LNCAP (cell line): ENCODE measurements around the gene COPS9.

ENCODE experiments used
- TF ChIP-seq, protein P1 (sequence below): fragments of 450-650 bp; IDR thresholded peaks from 2 replicates; pipeline ENCODE4 v1.5.1; 2017; ENCODE audit warnings: mild to moderate bottlenecking

COPS9 gene

DNA sequence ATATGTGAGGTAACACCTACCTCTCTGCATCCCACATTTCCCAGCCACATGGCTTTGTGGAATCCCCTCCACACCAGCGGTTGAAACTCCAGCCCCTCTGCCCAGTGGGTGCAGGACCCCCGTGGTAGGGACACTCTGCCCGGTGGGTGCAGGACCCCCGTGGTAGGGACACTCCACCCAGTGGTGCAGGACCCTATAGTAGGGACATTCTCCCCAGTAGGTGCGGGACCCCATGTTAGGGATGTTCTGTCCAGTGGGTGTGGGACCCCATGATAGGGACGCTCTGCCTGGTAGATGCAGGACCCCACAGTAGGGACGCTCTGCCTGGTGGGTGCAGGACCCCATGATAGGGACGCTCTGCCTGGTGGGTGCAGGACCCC lies 11.5 kb downstream of the COPS9 start:
- TF ChIP-seq, protein P1, sequence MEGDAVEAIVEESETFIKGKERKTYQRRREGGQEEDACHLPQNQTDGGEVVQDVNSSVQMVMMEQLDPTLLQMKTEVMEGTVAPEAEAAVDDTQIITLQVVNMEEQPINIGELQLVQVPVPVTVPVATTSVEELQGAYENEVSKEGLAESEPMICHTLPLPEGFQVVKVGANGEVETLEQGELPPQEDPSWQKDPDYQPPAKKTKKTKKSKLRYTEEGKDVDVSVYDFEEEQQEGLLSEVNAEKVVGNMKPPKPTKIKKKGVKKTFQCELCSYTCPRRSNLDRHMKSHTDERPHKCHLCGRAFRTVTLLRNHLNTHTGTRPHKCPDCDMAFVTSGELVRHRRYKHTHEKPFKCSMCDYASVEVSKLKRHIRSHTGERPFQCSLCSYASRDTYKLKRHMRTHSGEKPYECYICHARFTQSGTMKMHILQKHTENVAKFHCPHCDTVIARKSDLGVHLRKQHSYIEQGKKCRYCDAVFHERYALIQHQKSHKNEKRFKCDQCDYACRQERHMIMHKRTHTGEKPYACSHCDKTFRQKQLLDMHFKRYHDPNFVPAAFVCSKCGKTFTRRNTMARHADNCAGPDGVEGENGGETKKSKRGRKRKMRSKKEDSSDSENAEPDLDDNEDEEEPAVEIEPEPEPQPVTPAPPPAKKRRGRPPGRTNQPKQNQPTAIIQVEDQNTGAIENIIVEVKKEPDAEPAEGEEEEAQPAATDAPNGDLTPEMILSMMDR = no peak

DNA sequence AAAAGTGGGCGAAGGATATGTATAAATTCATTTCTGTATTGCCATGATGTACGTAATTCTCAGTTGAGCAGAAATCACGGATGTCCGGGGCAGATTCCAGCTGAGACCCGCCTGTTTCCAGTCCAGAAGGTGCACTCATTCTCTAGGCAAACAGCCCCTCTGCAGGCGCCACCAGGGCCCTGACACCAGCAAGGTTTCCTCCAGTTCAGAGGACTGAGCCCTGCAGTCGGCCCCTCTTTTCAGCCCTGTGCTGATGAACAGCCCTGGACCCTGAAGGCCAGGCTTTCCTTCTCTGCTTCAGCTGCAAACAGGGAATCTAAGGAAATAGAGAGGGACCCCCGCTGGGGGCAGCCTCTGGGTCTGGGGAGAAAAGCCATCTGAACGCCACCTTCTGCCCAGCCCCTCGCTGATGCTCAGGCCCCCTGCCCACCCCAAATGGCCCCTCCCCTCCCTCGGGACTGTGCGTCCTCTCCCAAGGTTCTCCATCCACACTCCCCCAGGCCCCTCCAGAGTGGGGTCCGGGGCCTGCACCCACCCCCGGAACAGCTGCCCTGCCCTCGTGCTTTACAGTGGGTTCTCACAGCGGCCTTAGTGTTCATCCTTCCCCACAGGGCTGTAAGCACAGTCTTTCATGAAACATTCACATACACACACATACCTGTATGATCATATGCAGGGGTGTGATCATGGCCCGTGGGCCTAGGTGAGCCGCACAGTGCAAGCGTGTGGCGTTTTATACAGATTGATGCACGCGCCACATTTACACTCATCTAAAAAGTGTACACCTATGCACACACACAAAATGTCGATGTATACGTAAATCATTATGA lies 12.1 kb downstream of the COPS9 start:
- TF ChIP-seq, protein P1 = no peak

DNA sequence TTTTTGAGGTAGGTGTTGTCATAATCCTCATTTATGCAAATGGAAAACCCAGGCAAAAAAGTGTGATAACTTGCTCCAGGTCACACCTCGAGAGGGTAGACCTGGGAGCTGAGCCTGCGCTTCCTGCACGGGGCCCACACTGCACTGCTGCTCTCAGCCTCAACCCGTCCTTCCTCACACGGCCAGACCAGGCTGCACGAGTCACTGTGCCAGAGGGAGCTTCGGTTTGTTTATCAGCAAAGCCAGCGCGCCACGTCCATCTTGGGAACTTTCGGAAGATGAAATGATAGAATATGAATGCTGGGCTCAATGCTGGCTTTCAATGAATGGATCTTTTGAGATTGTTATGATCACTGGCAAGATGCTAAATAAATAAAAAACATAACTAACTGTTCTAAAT lies 14.4 kb downstream of the COPS9 start:
- TF ChIP-seq, protein P1 = no peak

DNA sequence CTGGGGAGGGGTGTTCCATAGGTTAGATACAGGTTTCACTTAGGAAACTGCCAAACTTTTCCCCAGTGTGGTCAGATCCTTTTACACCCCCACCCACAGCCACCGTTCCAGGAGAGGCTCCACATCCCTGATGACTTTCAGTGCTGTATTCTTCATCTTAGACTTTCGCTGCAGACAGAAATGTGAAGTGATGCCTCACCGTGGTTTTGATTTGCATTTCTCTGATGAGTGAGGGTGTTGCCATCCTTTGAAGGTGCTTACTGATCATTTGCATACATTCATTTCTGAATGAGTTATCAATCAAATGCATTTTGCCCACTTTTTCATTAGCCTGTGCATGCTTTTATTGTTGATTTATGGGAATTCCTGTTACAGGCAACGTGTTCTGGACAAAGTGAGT lies 14.9 kb downstream of the COPS9 start:
- TF ChIP-seq, protein P1 = no peak

DNA sequence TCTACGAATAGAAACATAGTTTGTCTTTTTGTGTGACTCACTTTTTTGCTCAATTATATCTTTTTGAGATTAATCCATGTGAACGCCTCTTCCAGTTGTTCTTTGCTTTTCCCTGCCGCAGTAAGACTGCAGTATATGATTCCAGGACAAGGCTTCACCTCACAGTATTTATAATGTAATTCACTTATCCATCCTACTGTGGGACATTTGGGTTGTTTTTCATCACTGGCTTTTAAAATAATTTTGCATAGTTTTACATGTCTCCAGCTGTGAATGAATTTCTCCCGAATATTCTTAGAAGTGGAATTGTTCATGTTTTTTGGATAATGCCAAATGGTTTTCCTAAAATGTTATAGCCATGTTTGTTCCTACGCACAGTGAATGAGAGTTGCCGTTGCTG lies 21.9 kb downstream of the COPS9 start:
- TF ChIP-seq, protein P1 = no peak

DNA sequence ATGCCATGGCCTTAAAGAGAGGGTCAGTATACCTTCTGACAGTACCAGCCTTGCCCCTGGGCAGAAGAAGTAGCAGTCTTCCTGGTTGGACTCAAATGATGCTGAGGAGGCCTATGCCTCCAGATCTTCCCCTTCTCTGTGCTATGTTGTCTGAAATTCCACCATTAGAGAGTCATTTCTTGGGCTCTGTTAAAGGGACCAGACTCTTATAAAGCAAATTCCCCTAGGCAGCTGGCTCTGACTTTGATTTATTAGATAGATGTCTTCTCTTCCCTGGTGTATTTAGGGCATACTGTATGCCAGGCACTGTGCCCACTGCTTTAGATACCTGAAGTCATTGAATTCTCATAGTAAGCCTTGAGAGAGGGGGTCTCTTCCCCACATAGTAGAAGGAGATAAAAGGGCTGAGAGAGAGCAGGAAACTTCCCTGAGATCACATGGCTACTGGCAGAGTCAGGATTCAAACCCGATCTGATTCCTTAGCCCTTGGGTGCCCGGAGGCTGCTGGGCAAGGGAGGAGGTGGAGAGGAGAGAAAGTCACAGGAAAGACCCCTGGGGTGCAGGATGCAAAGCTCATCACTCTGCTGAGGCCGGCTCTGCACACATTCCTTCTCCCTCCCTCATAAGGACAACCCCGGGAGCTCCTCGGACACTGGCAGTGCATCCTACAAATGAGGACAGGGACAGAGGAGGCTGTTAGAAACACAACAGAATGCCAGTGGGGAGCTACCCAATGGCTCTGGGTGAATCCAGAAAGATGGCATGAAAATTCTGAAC lies 23.0 kb downstream of the COPS9 start:
- TF ChIP-seq, protein P1 = no peak

DNA sequence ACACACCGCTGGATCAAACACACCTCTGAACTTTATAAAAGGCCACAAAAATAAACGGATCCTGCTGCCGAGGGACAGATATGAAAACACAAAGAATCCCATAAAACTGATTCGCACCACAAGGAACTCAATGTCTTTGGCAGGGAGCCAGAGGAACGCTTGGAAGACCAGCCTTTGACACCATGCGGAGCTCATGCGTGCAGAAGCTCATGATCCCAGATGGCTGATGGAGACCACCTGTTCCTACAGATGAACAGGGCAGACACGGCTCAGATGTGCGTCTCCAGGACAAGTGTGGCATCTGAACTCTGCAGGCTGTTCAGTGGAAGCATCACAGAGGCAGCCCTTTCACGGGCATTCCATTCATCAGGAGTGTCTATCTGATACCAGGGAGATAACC lies 24.9 kb downstream of the COPS9 start:
- TF ChIP-seq, protein P1 = no peak
